Caco-2 (cell line): ENCODE measurements around the gene LCMT2. TPM values are rescaled to one million over a fixed set of nuclear protein-coding genes. Genes with fewer than 3 reads are reported as not detected.
A peak's percentile ranks its signal among the peaks of the same experiment; 100 is the strongest.

ENCODE experiments used
- BruUV-seq: library from RNA; stranded (reverse); fragments of 400-500 nt; replicated peaks from 2 replicates; lab custom pipeline; 2021; lab: Mats Ljungman, UMichigan
- CTCF ChIA-PET: fragments of 300-600 bp; sonication (Branson Sonifier 250); formaldehyde crosslinking; loops from one replicate; lab custom pipeline; 2022; ENCODE audit warnings: antibody characterized with exemption; lab: Charles Lee
- POLR2A ChIA-PET: fragments of 300-600 bp; sonication (Branson Sonifier 250); formaldehyde crosslinking; loops from one replicate; lab custom pipeline; 2022; ENCODE audit warnings: antibody characterized with exemption; lab: Charles Lee
- DNase-seq, 2 experiments: peaks; one replicate each; pipeline versions ENCODE4 v3.0.0 to v3.0.0-alpha.2; 2020 to 2022
- H3K27me3 ChIP-seq: replicated peaks from 2 replicates; pipeline ENCODE4 v1.6.0; 2011; ENCODE audit warnings: low read length; ENCODE audit not compliant: control insufficient read depth, insufficient read depth
- H3K36me3 ChIP-seq: 2 replicates; pipeline ENCODE4 v1.5.1; 2011; ENCODE audit warnings: low read length; ENCODE audit not compliant: control insufficient read depth, insufficient read depth
- H3K4me1 ChIP-seq: fragments of 250-450 bp; sonication (Bioruptor Pico); 2 replicates; pipeline ENCODE4 v1.5.1; 2020; ENCODE audit warnings: mild to moderate bottlenecking
- H3K4me3 ChIP-seq: 2 replicates; pipeline ENCODE4 v1.5.1; 2011; ENCODE audit warnings: low read depth, mild to moderate bottlenecking, control low read depth, low read length
- H3K9me3 ChIP-seq: fragments of 250-450 bp; sonication (Bioruptor Pico); 2 replicates; pipeline ENCODE4 v1.5.1; 2020; ENCODE audit warnings: mild to moderate bottlenecking, moderate library complexity
- H3K27ac Mint-ChIP-seq: one replicate; pipeline ENCODE4 v1.8.0; 2022; ENCODE audit warnings: mixed read lengths; ENCODE audit not compliant: unreplicated experiment
- H3K27me3 Mint-ChIP-seq: one replicate; pipeline ENCODE4 v1.8.0; 2022; ENCODE audit warnings: mixed read lengths; ENCODE audit not compliant: insufficient read depth, unreplicated experiment
- H3K36me3 Mint-ChIP-seq: one replicate; pipeline ENCODE4 v1.8.0; 2022; ENCODE audit warnings: mild to moderate bottlenecking, mixed read lengths; ENCODE audit not compliant: insufficient read depth, unreplicated experiment
- H3K4me1 Mint-ChIP-seq: one replicate; pipeline ENCODE4 v1.8.0; 2022; ENCODE audit warnings: low read depth, mixed read lengths; ENCODE audit not compliant: unreplicated experiment
- H3K4me3 Mint-ChIP-seq: one replicate; pipeline ENCODE4 v1.8.0; 2022; ENCODE audit warnings: mild to moderate bottlenecking, moderate library complexity, mixed read lengths; ENCODE audit not compliant: unreplicated experiment
- H3K9me3 Mint-ChIP-seq: one replicate; pipeline ENCODE4 v1.8.0; 2022; ENCODE audit warnings: mixed read lengths; ENCODE audit not compliant: unreplicated experiment
- CTCF ChIP-seq, 2 experiments: fragments of 200-600 bp in 1 of 2; IDR thresholded peaks; 1 replicate in 1 of 2; 2 replicates in 1 of 2; pipeline versions ENCODE4 v1.5.1 to v1.8.0; 2011 to 2022; ENCODE audit warnings: antibody characterized with exemption in 1 of 2, control low read depth in 1 of 2, inconsistent platforms in 1 of 2, low read depth in 1 of 2, low read length in 1 of 2, mild to moderate bottlenecking in 1 of 2, moderate library complexity in 1 of 2; ENCODE audit not compliant: insufficient read depth in 1 of 2, severe bottlenecking in 1 of 2, unreplicated experiment in 1 of 2
- intact Hi-C: fragments of 100-400 bp; cut with micrococcal nuclease; formaldehyde crosslinking; loops from one replicate; pipeline ENCODE4 v1.10.0; 2022; ENCODE audit not compliant: unreplicated experiment
- total RNA-seq: library from RNA; stranded (reverse); gene quantifications from 2 replicates; pipeline ENCODE4 v1.2.3, GENCODE V29; 2022

The LCMT2 gene
- total RNA-seq, 1 experiment from 2014 or later = 7.9 TPM

- H3K36me3 ChIP-seq = no peaks in the 10 kb centered on the region
These were observed 45.8 kb upstream of the LCMT2 start for GRCh38 chr15:43376017-43376705.

GRCh38 chr15:43370975-43371974 is 40.9 kb upstream of the LCMT2 start, which contains the start of the genes TUBGCP4 and ZSCAN29:
TUBGCP4 (plus strand) TSS chr15:43371101; CDS start chr15:43371355, 254 bp downstream.
ZSCAN29 (minus strand) TSS chr15:43371043; CDS start chr15:43369913, 1,130 bp downstream.
- POLR2A ChIA-PET = interaction anchor here (0.6 to 1.1 kb wide), 6 partner anchors 14 to 796 kb away, joined by 3 to 8 read pairs (median 4); partner anchors contain the start of gene STARD9

More at GRCh38 chr15:43376017-43376705, 45.8 kb upstream of the LCMT2 start:
- H3K4me3 Mint-ChIP-seq = no peak overlapping the region
- peak; percentile 51 for DNase-seq
- no peaks in the 10 kb centered on the region for H3K27me3 ChIP-seq
- POLR2A ChIA-PET = interaction anchor here (0.6 kb wide), 1 partner anchor 370 kb away, joined by 3 read pairs; the partner anchor contains the start of gene PDIA3
- no peak overlapping the region for H3K4me3 ChIP-seq
- H3K27me3 Mint-ChIP-seq = no peaks in the 10 kb centered on the region
- peaks cover 6% of the 10 kb centered on the region; the same call in 1 of the 2 replicates for H3K4me1 ChIP-seq
- peaks cover 45% of the 10 kb centered on the region for H3K36me3 Mint-ChIP-seq
- peak; percentile 69 to 83 for TF ChIP-seq CTCF (IDR thresholded peaks at IDR 0.05; ENCODE audit: insufficient read depth in 1 of 2, low read depth in 1 of 2, low read length in 1 of 2, severe bottlenecking in 1 of 2, unreplicated experiment in 1 of 2)
- no TSS peak for BruUV-seq
- H3K9me3 Mint-ChIP-seq = no peaks in the 10 kb centered on the region
- CTCF ChIA-PET = interaction anchor here (0.5 to 1.0 kb wide), 8 partner anchors 11 to 827 kb away, joined by 3 to 6 read pairs (median 4); no protein-coding TSS in a partner anchor
- peaks cover 7% of the 10 kb centered on the region for H3K4me1 Mint-ChIP-seq
- H3K9me3 ChIP-seq = no peaks in the 10 kb centered on the region
- intact Hi-C loops = no loop called here
- H3K27ac Mint-ChIP-seq = no peak overlapping the region

More at GRCh38 chr15:43370975-43371974, 40.9 kb upstream of the LCMT2 start, which contains the start of the genes TUBGCP4 and ZSCAN29:
- H3K36me3 ChIP-seq = peaks cover 1% of the 10 kb centered on the region; the same call in 1 of the 2 replicates
- TF ChIP-seq CTCF (IDR thresholded peaks at IDR 0.05; ENCODE audit: insufficient read depth in 1 of 2, low read depth in 1 of 2, low read length in 1 of 2, severe bottlenecking in 1 of 2, unreplicated experiment in 1 of 2) = peak; percentile 50 to 77
- intact Hi-C loops = loop anchor here (1.0 kb wide), 1 partner anchor 41 kb away; the partner anchor contains the start of gene LCMT2
- peak within 1 kb of the TSS; percentile 93 for H3K4me3 Mint-ChIP-seq
- H3K4me3 ChIP-seq = peak within 1 kb of the TSS; percentile 77
- peaks cover 10% of the 10 kb centered on the region for H3K4me1 ChIP-seq
- CTCF ChIA-PET = interaction anchor here (0.6 to 1.5 kb wide), 3 partner anchors 16 to 146 kb away, joined by 3 to 5 read pairs (median 3); no protein-coding TSS in a partner anchor
- peak within 1 kb of the TSS; percentile 93 for H3K27ac Mint-ChIP-seq
- H3K4me1 Mint-ChIP-seq = peaks cover 14% of the 10 kb centered on the region
- peak; percentile 86 to 91 for DNase-seq
- no peaks in the 10 kb centered on the region for H3K27me3 ChIP-seq
- no peaks in the 10 kb centered on the region for H3K27me3 Mint-ChIP-seq
- H3K36me3 Mint-ChIP-seq = peaks cover 51% of the 10 kb centered on the region
- peaks cover 2% of the 10 kb centered on the region; the same call in 1 of the 2 replicates for H3K9me3 ChIP-seq
- BruUV-seq = TSS peak; percentile 38
- peaks cover 3% of the 10 kb centered on the region for H3K9me3 Mint-ChIP-seq
